NCI-H2196 treated with DMSO at 0.1 percent for 48 hours (cell line): ENCODE data around the gene TMEM72.
A peak's percentile ranks its signal among the peaks of the same experiment; 100 is the strongest.

ENCODE experiments used
- DNase-seq: peaks from one replicate; lab custom pipeline; 2025; ENCODE audit not compliant: unreplicated experiment; lab: John Stamatoyannopoulos, UW

The TMEM72 gene

GRCh38 chr10:44951576-44952226, 40.6 kb downstream of the TMEM72 start:
- no peak for DNase-seq

DNA sequence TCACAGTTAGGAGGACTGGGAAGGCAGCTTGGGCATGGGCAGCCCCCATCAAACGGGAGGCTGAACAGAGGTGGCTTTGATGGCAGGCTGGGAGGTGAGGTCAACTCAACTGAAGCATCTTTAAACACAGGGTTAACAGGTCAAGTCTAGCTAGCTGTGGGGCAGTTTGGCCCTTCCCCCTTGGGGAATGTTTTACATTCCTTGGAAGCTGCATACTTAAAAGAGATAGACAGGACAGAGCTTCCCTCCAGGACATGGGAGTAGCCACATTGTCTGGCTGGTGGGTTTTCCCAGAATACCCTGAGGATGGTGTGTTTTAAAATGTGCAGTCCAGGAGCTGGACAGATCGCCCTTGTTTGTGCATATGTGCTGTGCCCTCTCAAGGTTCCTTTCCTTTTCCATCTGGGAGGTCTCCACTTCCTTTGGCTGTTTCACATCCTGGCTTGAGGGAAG, 41.7 kb downstream of the TMEM72 start:
- DNase-seq, result no peak

GRCh38 chr10:44954042-44954441, 42.9 kb downstream of the TMEM72 start:
- no peak for DNase-seq

- DNase-seq, result no peak
These were observed 43.8 kb downstream of the TMEM72 start for GRCh38 chr10:44954962-44955361.

DNA sequence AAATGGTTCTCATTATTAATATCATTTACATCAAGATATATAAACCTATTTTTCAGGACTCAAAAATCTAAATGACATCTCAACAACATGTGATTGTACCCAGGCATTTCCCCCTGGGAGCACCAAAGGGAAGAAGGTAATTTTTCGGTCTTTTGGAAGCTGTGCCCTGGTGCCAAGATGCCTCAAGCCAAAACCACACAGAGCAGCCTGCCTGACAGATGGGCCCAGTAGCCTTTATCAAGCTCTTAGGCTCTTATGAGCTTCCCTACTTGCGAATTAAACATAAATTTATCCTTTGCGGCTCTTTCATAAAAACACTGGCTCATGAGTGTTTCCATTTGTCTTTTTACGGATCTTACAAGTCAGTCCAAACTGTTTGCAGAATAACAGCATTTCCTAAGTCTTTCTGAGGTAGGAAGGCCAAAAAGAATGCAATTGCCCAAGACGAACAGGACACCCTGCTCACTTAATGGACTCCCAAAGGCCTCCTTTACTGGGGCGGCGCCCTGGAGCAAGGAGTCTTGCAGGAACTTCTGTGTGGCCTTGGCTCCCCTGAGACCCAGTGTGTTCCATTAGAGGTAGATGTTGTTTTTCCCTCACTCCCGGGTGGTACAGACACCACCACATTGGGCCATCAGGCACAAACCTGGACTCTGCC, 44.4 kb downstream of the TMEM72 start:
- DNase-seq, result no peak

GRCh38 chr10:44956226-44956625, 45.1 kb downstream of the TMEM72 start:
- DNase-seq, result no peak

DNA sequence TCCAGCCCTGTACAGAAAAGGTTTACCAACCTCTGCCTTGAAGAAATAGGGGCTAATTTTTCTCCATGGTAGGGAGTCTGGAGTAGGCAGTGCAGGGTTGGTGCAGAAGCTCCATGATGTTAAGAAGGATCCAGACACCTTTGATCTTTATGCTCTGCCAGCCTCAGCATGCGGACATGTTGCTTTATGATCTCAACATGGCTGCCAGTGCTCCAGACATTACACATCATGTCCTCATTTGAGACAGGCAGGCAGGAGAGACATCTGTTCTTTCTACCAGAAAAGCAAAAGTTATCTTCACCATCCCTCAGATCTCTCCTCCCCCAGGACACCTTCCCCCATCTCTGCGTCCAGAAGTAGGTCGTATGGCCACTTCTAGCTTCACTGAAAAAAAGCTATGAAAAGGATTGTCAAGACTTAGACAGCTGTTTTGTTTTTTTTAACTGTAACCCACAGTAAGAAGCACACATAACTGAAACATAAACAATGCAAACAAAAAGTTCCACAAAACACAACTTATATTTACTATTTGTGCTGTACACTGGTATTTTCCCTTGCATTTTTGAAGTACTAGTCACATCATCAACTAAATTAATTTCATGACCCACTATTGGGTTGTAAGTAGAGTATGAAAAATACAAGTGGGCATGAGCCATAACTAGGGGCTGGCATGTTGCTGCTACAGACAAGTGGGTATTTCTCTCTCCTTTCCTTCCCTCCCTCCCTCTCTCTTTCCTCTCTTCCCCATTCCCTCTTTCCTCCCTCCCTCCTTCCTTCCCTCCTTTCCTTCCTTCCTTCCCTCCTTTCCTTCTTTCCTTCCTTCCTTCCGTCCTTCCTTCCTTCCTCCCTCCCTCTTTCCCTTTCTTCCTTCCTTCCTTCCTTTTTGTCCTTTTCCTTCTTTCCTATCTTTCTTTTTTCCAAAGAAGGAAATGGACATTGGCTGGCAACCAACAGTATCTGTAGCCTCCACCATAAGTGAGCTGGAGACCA, 45.9 kb downstream of the TMEM72 start:
- no peak for DNase-seq

- DNase-seq, result no peak
These were observed 47.2 kb downstream of the TMEM72 start for GRCh38 chr10:44958196-44958897.

DNA sequence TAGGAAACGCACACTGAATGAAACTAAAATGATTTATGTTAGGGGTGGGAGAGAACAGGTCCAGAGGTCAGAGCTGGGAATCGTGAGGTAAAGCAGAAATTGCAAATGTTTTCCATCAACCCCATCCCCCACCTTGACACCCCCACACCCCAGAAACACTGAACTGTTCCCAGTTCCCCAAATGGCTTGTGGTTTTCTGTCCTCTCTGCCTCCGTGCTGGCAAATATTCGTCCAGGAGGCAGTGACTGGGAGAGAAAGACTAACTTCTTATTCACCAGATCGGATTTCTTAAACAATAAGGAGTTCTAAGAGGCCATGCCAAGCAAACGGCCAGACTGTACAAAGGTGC, 47.7 kb downstream of the TMEM72 start:
- no peak for DNase-seq

DNA sequence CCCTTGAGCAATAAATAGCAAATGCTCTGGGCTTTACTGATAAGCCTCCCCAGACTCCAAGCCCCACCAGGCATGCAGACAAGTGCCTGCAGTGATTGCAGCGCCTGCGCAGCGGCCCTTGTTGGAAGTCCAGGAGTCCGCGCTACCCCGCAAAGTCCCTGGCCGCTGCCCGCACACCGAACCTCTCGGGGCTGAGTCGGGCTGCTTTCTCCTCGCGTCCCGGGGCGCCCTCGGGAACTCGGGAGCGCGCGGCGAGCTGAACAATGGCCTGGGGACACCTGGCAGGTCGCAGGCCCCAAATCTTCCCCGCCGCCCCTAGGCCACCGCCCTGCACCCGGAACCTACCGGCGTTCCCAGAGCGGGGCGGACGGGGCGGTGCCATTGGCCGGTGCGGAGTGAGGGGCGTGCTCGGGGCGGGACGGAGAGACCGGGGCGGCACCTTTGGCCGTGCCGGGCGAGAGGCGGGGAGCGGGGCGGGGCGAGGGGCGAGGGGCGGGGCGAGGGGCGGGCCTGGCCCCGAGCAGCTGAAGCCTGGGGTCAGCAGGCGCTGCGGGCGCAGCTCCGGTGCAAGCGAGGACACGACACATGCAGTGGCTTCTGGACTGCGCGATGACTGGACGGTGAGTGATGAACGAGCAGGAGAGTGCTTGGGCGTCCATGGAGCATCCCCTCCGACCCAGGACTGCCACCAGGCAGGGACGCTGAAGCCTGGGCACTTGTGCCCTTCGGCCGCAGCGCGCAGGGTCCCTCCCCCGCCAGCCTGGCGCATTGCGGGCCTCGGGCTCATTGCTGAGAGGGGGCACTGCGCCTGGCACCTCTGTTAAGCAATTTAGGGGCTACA, 48.3 kb downstream of the TMEM72 start, which contains the start of gene RASSF4:
TSS of gene RASSF4 (plus strand) at position 556 of the 841 bp plus-strand sequence. CDS start 10,401 bp downstream, outside the sequence.
- DNase-seq, result peak; percentile 24

- no peak for DNase-seq
These were observed 48.9 kb downstream of the TMEM72 start for GRCh38 chr10:44960088-44960460.

DNA sequence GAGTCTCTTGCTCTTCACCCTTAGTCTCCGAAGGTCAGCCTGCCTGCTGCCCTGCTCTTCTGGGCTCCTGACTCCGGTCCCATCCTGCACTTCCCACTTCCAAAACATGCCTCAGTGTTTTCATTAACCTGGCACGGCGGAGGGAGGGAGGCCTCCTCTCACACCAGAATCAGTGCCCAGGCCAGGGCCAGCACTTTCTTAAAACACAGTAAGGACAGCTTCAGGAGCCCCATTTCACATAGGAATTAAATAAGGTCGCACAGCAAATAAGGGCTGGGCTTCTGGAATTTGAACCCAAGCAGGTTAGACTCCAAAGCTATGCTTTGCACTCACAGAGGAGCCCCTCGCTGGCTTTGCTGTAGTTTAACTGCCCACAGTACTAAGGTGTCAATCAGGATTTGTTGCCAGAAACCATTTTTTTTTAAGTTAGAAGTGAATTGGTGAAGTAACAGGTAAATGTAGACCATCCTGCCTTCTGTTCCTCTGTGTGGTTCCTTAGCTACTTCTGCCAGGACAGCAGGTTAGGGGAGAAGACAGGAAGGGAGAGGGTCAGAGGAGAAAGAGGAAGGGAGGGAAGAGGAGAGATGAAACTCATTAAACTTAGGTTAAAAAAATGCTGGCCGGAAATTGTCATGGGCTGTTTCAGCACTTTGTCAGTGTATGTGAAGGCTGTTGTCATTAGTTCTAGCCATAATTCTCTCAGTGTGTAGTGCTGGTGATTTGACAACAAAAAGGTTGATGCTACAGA, 49.5 kb downstream of the TMEM72 start:
- no peak for DNase-seq

- no peak for DNase-seq
These were observed 50.1 kb downstream of the TMEM72 start for GRCh38 chr10:44961230-44961571.

DNA sequence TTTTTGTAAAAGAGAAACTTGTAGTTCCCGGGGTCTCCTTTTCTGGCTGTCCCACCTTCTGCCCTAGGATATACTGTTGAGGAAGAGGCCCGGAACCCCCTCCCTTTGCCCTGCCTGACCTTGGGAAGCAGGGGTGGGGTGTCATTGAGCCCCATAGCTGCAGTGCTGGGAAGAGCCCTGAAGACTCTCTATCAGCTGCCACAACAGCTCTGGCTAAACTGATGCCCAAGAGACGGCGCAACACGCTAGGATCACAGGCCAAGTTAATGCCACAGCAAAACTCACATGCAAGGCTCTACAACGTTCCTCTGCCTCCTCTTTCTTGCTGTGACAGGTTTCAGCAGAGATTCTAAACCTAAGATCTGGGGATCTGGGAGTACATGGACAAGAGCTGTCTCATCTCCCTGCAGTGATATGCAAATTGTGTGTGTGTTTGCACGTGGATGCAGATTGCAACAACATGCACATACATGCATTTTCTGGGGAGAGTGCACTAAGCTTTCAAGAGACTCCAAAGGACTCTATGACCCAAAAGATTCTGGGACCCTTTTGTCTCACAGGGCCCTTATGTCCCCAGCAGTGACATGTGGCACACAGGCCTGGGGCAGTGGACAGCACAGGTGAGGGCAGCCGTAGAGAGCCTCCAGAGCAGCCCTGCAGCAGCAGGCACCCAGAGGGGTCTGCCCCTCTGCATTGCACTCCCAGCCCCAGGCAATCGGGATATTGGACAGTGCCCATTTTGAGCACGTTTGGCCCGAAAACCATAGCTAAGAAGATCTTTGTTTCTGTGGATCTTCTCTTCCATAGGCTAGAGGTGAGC, 51.0 kb downstream of the TMEM72 start:
- DNase-seq, result no peak

DNA sequence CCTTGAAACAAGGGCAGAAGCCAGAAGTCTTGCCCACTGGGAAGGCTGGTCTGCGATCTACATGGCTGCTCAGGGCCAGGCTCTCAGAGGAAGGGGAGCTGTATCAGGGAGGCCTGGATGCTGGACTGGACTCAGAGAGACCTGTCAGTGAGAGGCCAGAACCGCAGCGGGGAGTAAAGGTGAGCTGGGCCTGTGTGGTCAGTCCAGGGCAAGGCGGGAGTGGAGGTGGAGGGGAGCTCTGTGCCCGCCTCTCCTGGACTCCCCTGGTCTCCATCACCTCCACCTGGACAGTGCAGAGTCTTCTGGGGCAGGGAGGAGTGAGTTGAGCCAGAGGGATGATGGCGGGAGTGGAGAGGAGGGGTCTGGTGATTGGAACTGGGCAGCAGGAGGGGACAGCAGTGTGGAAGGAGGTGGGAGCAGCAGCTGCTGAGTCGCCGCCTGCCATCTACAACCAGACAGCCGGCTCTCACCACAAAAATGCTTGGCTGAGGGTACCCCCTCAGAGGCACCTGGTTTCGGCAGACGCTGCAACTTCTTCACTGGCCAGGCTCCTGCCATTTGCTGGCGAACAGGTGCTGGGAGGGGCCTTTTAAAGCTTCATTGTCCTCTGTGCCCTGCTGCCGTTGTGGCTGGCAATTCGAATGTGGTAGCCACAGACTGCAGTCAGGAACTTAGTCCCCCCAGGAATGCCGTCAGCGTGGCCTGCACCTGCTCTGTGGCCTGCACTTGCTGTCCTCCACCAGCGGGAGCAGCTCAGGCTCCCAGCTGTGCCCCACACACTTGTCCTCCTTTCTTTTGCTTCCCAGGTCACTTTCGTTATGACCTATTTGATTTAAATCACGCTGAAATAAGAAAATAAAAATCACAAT, 52.0 kb downstream of the TMEM72 start:
- peak; percentile 27 for DNase-seq

GRCh38 chr10:44963772-44964633, 52.9 kb downstream of the TMEM72 start:
- DNase-seq, result no peak

GRCh38 chr10:44965104-44965503, 54.0 kb downstream of the TMEM72 start:
- DNase-seq, result no peak
